Progenitor cell of endocrine pancreas (in vitro differentiated cells): ENCODE data around the gene ATXN1. TPM values are rescaled to one million over a fixed set of nuclear protein-coding genes. Genes with fewer than 3 reads are reported as not detected.

ENCODE experiments used
- DNase-seq: peaks from one replicate; pipeline ENCODE4 v3.0.0; 2021; ENCODE audit warnings: low spot score; ENCODE audit not compliant: unreplicated experiment
- H3K27ac Mint-ChIP-seq: 2 replicates; pipeline ENCODE4 v1.8.0; 2021; ENCODE audit warnings: mild to moderate bottlenecking, moderate library complexity, mixed read lengths
- H3K27me3 Mint-ChIP-seq: 2 replicates; pipeline ENCODE4 v1.8.0; 2021; ENCODE audit warnings: mixed read lengths
- H3K36me3 Mint-ChIP-seq: 2 replicates; pipeline ENCODE4 v1.8.0; 2022; ENCODE audit warnings: mixed read lengths; ENCODE audit not compliant: insufficient read depth
- H3K4me1 Mint-ChIP-seq: 2 replicates; pipeline ENCODE4 v1.8.0; 2021; ENCODE audit warnings: low read depth, mixed read lengths
- H3K4me3 Mint-ChIP-seq: 2 replicates; pipeline ENCODE4 v1.8.0; 2021; ENCODE audit warnings: low read depth, mild to moderate bottlenecking, moderate library complexity, mixed read lengths
- H3K9me3 Mint-ChIP-seq: 2 replicates; pipeline ENCODE4 v1.8.0; 2021; ENCODE audit warnings: low read depth, mixed read lengths
- CTCF ChIP-seq: fragments of 200-600 bp; sonication (generic); IDR thresholded peaks from one replicate; pipeline ENCODE4 v1.5.0; 2021; ENCODE audit warnings: antibody characterized with exemption, mild to moderate bottlenecking; ENCODE audit not compliant: unreplicated experiment
- total RNA-seq: library from RNA; stranded (reverse); gene quantifications from 2 replicates; pipeline ENCODE4 v1.2.1, GENCODE V29; 2021

The ATXN1 gene
- total RNA-seq, 1 donor from 2014 or later, result 35.8 TPM

- Mint-ChIP-seq H3K4me1 (peaks cover 4% of the 10 kb centered on the region), H3K4me3 (no peak overlapping the region), H3K36me3 (peaks cover 1% of the 10 kb centered on the region), H3K27ac (no peak overlapping the region), H3K9me3 (peaks cover 2% of the 10 kb centered on the region), H3K27me3 (peaks cover 17% of the 10 kb centered on the region)
- TF ChIP-seq CTCF, result no peak
- no peak for DNase-seq
Observed at GRCh38 chr6:16258709-16259075, 502.6 kb downstream of the ATXN1 start.

- no peak for TF ChIP-seq CTCF
- peaks cover 1% of the 10 kb centered on the region for H3K36me3 Mint-ChIP-seq
- peaks cover 17% of the 10 kb centered on the region for H3K27me3 Mint-ChIP-seq
- no peak for DNase-seq
- H3K4me1 Mint-ChIP-seq, result peaks cover 4% of the 10 kb centered on the region
- no peak overlapping the region for H3K4me3 Mint-ChIP-seq
- H3K9me3 Mint-ChIP-seq, result peaks cover 2% of the 10 kb centered on the region
- H3K27ac Mint-ChIP-seq, result no peak overlapping the region
Observed at GRCh38 chr6:16257999-16258708, 503.1 kb downstream of the ATXN1 start.

GRCh38 chr6:16256781-16257180 is 504.5 kb downstream of the ATXN1 start:
- no peak for TF ChIP-seq CTCF
- H3K4me3 Mint-ChIP-seq, result no peak overlapping the region
- H3K9me3 Mint-ChIP-seq, result peaks cover 2% of the 10 kb centered on the region
- peaks cover 17% of the 10 kb centered on the region for H3K27me3 Mint-ChIP-seq
- H3K36me3 Mint-ChIP-seq, result peaks cover 1% of the 10 kb centered on the region
- no peak overlapping the region for H3K27ac Mint-ChIP-seq
- peaks cover 10% of the 10 kb centered on the region for H3K4me1 Mint-ChIP-seq
- no peak for DNase-seq

- Mint-ChIP-seq H3K4me1 (peaks cover 16% of the 10 kb centered on the region), H3K27ac (no peak overlapping the region), H3K4me3 (no peak overlapping the region), H3K9me3 (peaks cover 2% of the 10 kb centered on the region), H3K27me3 (peaks cover 17% of the 10 kb centered on the region), H3K36me3 (peaks cover 1% of the 10 kb centered on the region)
- no peak for DNase-seq
- TF ChIP-seq CTCF, result no peak
Observed at GRCh38 chr6:16254535-16254934, 506.7 kb downstream of the ATXN1 start.

GRCh38 chr6:16253399-16254144 is 507.7 kb downstream of the ATXN1 start:
- H3K36me3 Mint-ChIP-seq, result peaks cover 1% of the 10 kb centered on the region
- H3K4me3 Mint-ChIP-seq, result no peak overlapping the region
- H3K27ac Mint-ChIP-seq, result no peak overlapping the region
- DNase-seq, result no peak
- peaks cover 16% of the 10 kb centered on the region for H3K4me1 Mint-ChIP-seq
- peaks cover 2% of the 10 kb centered on the region for H3K9me3 Mint-ChIP-seq
- no peak for TF ChIP-seq CTCF
- peaks cover 8% of the 10 kb centered on the region for H3K27me3 Mint-ChIP-seq
